IPS-NIHi7 (cell line): ENCODE measurements around the gene XRN2.
"Not testable (repeated sequence)": the region's sequence is repeated elsewhere in the genome, so short reads cannot be mapped to it uniquely, and the experiment has no call there.

Source experiments
- DNase-seq: peaks from one replicate; pipeline ENCODE4 v3.0.0; 2012; ENCODE audit warnings: mixed read lengths; ENCODE audit errors: extremely low spot score

Gene XRN2

DNA sequence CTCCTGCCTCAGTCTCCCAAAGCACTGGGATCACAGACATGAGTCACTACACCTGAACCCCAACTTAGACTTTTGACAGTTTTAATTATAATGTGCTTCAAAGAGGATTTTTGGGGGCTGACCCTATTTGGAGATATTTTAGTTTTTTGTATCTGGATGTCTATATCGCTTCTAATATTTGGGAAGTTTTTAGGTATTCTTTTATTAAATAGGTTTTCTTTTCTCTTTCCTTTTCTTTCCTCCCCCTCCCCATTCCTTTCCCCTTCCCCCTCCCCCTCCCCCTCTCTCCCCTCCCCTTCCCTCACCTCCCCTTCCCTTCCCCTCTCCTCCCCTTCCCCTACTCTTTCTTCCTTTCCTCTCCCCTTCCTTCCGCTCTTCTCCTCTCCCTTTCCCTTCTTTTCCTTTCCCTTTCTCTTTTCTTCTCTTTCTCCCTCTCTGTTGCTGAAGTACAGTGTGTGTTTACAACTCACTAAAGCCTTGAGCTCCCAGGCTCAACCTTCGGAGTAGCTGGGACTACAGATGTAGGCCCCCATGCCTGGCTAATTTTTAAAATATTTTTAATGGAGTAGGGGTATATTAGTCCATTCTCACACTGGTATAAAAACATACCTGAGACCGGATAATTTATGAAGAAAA, 118.6 kb downstream of the XRN2 start:
- DNase-seq: no peak

DNA sequence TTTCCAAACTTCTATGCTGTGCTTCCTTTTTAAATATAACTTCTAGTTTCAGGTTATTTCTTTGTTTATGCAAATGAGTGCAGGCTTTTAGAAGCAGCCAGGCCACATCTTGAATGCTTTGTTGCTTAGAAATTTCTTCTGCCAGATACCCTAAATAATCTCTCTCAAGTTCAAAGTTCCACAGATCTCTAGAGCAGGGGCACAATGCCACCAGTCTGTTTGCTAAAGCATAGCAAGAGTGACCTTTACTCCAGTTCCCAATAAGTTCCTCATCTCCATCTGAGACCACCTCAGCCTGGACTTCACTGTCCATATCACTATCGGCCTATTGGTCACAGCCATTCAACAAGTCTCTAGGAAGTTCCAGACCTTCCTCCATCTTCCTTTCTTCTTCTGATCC, 120.6 kb downstream of the XRN2 start:
- DNase-seq: not testable (repeated sequence)

DNA sequence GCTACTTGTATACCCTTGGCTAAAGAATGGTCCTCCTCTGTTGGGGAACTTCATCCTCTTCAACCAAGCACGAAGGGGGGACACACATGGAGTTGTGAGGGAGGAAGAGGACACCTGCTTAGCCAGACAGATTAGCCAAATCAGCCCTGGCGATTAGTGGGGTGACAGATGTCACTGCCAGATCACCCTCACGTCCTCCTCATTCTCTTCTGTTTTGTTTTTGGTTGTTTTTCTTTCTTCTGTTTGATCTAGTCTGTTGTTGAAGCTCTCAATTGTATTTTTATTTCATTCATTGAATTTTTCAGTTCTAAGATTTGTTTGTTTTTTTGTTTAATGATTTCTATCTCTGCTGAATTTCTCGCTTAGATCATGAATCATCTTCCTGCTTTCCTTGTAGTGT, 121.7 kb downstream of the XRN2 start:
- no peak for DNase-seq

DNA sequence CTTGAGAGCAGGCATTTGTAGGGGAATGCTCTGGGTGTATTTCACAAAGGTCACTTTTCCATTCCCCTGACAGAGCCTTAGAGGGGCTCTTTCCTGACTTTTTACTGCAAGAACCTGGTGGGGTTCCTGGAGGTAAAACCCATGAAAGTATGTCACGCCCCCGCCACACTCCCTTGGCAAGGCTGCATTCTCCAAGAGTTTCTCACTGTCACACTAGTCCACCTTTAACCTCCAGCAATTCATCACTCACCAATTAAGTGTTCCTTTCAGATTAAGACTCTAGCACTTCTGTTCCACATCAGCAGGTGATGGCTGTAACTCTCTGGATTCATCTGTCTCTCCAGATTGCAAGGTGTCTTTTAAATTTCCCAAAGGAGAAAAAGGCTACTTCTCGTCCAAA, 126.9 kb downstream of the XRN2 start:
- no peak for DNase-seq

DNA sequence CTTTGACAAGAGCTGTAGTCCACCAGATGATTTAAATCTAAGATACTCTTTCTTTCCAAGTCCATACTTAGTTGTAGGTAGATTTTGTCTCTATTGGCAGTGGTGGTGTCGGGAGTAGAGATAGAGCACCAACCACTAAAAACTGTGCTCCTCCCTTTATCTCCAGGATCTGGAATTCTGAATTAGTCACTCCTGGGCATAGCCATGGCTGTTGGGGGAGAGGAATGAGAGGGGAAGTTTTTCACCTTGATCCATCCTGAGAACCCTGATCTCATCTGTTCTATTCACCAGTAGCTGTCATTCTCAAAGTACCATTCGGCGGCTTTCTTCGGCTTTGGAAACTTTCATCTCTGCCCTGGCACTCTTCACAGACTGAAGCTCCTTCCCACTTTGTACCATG, 129.8 kb downstream of the XRN2 start:
- DNase-seq: no peak

DNA sequence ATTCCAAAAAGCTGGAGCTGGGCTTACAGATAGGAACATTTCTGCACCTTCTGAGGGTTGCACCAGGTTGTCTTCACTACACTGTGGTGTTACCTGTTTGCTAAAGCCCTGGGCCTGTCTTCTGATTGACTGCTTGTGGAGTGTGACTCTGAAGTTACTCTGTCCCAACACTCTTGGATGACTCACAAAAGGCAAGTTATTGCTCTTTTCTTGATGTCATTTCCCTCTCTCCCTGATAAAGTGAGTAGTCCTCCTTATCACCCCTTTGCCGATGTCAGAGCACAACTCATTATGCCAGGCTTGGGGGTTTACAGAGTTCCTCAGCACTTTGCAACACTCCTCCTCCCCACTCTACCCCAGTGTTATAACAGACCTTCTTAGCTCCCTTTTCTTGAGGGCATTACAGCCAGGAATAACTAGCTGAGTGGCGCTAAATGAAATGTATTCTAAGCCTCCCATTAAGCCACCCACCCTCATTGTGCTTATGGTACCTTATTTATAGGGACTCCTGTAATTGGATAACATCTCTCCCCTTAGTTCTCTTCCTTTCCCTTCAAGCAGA, 130.3 kb downstream of the XRN2 start:
- no peak for DNase-seq

DNA sequence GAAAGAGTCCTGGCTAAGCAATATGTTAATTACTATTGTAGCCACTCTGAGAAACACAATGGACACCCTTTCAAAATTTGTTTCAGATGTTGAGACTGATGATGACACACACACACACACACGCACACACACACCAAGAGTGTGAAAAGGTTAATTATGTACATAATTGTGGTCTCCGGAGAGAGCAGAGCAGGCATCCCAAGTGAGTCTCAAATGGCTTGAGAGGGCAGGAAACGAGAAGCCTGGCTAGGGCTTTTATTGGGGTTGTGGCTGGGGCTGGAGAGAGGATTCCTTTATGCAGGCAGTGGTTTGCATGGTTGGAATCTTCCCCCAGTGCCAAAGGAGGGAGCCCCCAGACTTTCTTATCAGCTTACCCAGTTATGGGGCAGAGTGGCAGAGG, 132.4 kb downstream of the XRN2 start:
- no peak for DNase-seq

DNA sequence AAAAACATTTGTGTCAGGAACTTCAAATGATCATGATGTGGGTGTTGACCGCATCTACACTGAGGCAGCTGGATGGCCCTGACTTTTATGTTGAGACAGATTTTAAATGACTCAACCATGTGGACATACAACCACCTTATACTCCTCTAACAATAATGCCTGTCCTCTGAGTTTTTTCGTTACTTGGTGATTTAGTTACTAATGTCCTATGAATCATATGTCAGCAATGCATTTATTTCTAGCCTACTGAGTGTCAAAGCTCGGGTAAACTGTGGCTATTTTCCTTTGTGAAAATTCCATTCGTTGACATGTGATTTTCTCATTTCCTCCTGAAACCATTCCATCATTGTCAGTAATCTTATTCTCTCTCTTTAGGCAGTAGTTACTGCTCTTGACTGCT, 133.1 kb downstream of the XRN2 start:
- DNase-seq: no peak

DNA sequence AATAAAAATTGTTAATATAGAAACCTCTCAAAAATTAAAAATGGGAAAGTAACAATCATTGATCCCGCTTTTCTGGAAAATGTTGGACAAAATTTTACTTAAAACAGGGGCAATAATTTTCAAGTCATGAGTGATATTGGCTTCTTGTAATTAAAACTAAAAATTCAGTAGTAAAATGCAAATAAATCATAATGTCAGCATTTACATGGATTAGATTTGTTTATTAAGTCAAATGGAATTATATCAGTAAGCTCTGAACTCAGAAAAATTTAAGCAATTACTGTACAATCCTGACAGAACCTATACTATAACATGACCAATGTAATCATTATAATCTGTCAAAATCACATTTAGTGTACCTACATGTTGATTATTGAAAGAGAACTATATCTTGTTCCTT, 134.1 kb downstream of the XRN2 start:
- no peak for DNase-seq

DNA sequence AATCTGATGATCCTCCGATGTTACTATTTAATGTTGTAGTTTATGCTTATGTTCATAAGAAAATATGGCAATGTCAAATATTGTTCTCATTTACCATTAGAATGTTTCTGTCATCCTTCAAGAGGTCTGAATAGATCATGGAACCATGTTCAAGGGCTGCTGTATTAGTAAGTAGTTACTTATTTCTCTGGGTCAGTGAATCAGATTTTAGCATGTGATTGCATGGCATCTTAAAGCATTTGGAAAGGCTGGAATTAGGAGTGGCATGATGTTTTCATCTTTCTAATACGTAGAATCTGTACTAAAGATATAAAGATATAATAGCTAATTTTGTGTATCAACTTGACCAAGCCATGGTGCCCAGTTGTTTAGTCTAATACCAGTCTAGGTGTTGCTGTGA, 134.7 kb downstream of the XRN2 start:
- no peak for DNase-seq
